Osteoblast (primary cell): ENCODE measurements around the gene ADCYAP1R1. TPM values are rescaled to one million over a fixed set of nuclear protein-coding genes. Genes with fewer than 3 reads are reported as not detected.

Source experiments
- DNase-seq: peaks from one replicate; pipeline ENCODE4 v3.0.0; 2011; ENCODE audit warnings: low spot score, mixed read lengths; ENCODE audit not compliant: insufficient read length; ENCODE audit errors: missing footprints
- H2AFZ ChIP-seq: 2 replicates; pipeline ENCODE4 v1.6.0; 2011; ENCODE audit warnings: mild to moderate bottlenecking, low read length
- H3K27ac ChIP-seq: 2 replicates; pipeline ENCODE4 v1.5.1; 2011; ENCODE audit warnings: mild to moderate bottlenecking, low read depth, low read length, moderate library complexity
- H3K27me3 ChIP-seq: 2 replicates; pipeline ENCODE4 v1.6.0; 2012; ENCODE audit warnings: mild to moderate bottlenecking, control low read depth, inconsistent platforms, low read length, moderate library complexity; ENCODE audit not compliant: insufficient read depth
- H3K36me3 ChIP-seq: 2 replicates; pipeline ENCODE4 v1.5.1; 2011; ENCODE audit warnings: mild to moderate bottlenecking, low read length, control low read depth, moderate library complexity; ENCODE audit not compliant: insufficient read depth
- H3K4me1 ChIP-seq: 2 replicates; pipeline ENCODE4 v1.5.1; 2011; ENCODE audit warnings: mild to moderate bottlenecking, low read length, control low read depth, moderate library complexity; ENCODE audit not compliant: insufficient read depth
- H3K4me2 ChIP-seq: 2 replicates; pipeline ENCODE4 v1.6.0; 2011; ENCODE audit warnings: mild to moderate bottlenecking, low read length; ENCODE audit not compliant: insufficient read depth
- H3K4me3 ChIP-seq: fragments of 200-600 bp; sonication (generic); 3 replicates; pipeline ENCODE4 v1.5.1; 2012; ENCODE audit warnings: mild to moderate bottlenecking, low read length, inconsistent platforms; ENCODE audit not compliant: insufficient read depth
- H3K79me2 ChIP-seq: 2 replicates; pipeline ENCODE4 v1.6.0; 2012; ENCODE audit warnings: mild to moderate bottlenecking, low read length, control low read depth, inconsistent platforms; ENCODE audit not compliant: insufficient read depth
- H3K9me3 ChIP-seq: 2 replicates; pipeline ENCODE4 v1.5.1; 2011; ENCODE audit warnings: low read depth, low read length, control low read depth
- H4K20me1 ChIP-seq: 2 replicates; pipeline ENCODE4 v1.6.0; 2012; ENCODE audit warnings: mild to moderate bottlenecking, low read length, control low read depth; ENCODE audit not compliant: insufficient read depth
- total RNA-seq: library from RNA; depleted of rRNA; stranded (reverse); fragments of >200 nt; gene quantifications from 2 replicates; pipeline ENCODE4 v1.2.3, GENCODE V29; 2012
- TF ChIP-seq, protein P1 (sequence below): IDR thresholded peaks from 2 replicates; pipeline ENCODE4 v1.5.1; 2011; ENCODE audit warnings: mild to moderate bottlenecking, low read depth, low read length, moderate library complexity; ENCODE audit errors: extremely low read depth

ADCYAP1R1 gene
- total RNA-seq, 1 donor: not detected

DNA sequence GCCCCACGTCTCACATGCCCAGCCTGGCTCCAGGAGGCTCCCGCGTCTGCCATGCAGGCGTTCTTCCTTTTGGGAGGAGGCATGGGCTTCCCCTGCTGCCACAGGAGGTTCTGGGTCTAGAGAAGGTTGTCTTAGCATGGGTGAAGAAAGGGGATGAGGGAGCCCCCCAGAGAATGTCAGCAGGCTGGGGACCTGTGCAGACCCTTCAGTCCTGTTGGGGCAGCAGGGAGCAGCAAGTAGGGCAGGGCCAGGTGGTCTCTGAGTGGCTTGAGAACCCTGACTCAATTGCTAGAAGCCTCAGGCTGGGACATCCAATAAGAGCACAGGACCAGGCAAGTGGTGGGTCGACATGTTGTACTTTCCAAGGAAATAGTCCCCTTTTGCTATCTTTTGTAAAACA lies 34.4 kb upstream of the ADCYAP1R1 start:
- Histone ChIP-seq H3K4me3 (no peak overlapping the region), H3K36me3 (no peaks in the 10 kb centered on the region), H3K4me2 (no peak overlapping the region), H3K27me3 (no peaks in the 10 kb centered on the region), H3K27ac (no peak overlapping the region), H4K20me1 (no peaks in the 10 kb centered on the region), H3K9me3 (no peaks in the 10 kb centered on the region), H3K79me2 (no peaks in the 10 kb centered on the region), H2AFZ (no peak overlapping the region), H3K4me1 (no peaks in the 10 kb centered on the region)
- TF ChIP-seq, protein P1, sequence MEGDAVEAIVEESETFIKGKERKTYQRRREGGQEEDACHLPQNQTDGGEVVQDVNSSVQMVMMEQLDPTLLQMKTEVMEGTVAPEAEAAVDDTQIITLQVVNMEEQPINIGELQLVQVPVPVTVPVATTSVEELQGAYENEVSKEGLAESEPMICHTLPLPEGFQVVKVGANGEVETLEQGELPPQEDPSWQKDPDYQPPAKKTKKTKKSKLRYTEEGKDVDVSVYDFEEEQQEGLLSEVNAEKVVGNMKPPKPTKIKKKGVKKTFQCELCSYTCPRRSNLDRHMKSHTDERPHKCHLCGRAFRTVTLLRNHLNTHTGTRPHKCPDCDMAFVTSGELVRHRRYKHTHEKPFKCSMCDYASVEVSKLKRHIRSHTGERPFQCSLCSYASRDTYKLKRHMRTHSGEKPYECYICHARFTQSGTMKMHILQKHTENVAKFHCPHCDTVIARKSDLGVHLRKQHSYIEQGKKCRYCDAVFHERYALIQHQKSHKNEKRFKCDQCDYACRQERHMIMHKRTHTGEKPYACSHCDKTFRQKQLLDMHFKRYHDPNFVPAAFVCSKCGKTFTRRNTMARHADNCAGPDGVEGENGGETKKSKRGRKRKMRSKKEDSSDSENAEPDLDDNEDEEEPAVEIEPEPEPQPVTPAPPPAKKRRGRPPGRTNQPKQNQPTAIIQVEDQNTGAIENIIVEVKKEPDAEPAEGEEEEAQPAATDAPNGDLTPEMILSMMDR: no peak
- peak; percentile 68 for DNase-seq

DNA sequence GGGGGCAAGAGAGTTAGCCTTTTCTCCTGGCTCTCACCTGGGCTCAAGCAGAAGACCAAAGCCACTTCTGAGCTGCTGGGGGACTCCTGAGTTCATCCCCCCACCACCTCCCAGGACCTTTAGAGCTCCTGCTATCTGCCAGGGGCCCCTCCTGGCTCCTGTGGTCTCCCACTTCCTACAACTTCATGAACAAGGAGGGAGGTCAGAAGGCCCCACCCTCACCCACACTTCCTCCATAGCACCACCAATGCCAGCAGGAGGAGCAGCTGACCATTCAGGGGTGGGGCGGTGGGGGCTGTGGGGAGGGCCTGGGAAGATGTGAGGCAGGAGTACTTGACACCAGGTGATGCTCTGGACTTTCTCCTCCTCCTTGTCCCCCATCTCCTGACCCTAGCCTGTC lies 32.6 kb upstream of the ADCYAP1R1 start:
- Histone ChIP-seq H3K4me3 (no peak overlapping the region), H3K4me1 (no peaks in the 10 kb centered on the region), H3K4me2 (no peak overlapping the region), H4K20me1 (no peaks in the 10 kb centered on the region), H3K9me3 (no peaks in the 10 kb centered on the region), H3K36me3 (no peaks in the 10 kb centered on the region), H3K27me3 (no peaks in the 10 kb centered on the region), H3K79me2 (no peaks in the 10 kb centered on the region), H2AFZ (no peak overlapping the region), H3K27ac (no peak overlapping the region)
- TF ChIP-seq, protein P1: no peak
- no peak for DNase-seq

DNA sequence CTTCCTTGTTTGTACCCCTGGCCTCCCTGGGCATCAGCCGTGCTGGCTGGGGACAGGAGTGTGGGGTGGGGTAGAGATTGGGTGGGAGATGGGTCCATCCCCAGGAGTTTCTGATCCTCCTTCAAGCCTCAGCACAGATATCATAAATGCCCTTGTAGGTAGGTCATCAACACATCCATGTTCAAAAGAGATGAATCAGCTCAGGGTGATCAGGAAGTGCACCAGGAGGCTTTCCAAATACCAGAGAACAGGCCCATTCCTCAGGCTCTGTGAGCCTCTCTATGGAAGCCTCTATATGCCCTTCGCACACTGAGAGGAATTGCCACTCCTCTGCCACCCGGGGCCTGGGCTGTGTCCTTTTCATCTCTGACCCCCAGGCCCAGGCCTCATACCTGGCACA lies 31.9 kb upstream of the ADCYAP1R1 start:
- no peaks in the 10 kb centered on the region for H3K79me2 ChIP-seq
- no peaks in the 10 kb centered on the region for H3K9me3 ChIP-seq
- H4K20me1 ChIP-seq: no peaks in the 10 kb centered on the region
- H3K4me3 ChIP-seq: no peak overlapping the region
- H3K27ac ChIP-seq: no peak overlapping the region
- H2AFZ ChIP-seq: no peak overlapping the region
- no peak overlapping the region for H3K4me2 ChIP-seq
- H3K36me3 ChIP-seq: no peaks in the 10 kb centered on the region
- no peaks in the 10 kb centered on the region for H3K4me1 ChIP-seq
- DNase-seq: no peak
- no peaks in the 10 kb centered on the region for H3K27me3 ChIP-seq
- TF ChIP-seq, protein P1: no peak

DNA sequence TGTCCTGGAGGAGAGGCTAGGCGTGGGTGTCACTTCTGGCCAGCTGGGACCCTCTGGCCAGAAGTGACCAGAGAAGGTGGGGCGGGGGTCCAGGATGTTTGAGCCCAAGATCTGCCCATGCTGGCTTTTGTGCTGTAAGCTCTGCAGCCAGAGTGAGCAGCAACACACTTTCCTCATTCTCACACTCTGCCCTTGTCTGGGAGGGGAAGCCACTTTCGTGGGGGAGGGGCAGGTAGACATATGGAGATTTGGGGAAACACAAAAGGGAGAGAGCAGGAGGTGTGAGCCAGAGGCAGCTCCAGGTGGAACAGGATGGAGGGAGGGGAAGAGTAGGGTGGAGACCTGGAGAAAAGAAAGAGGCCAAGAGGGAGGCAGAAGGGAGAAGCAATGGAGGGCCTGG lies 31.5 kb upstream of the ADCYAP1R1 start:
- H3K4me1 ChIP-seq: no peaks in the 10 kb centered on the region
- no peaks in the 10 kb centered on the region for H3K9me3 ChIP-seq
- H3K36me3 ChIP-seq: no peaks in the 10 kb centered on the region
- no peaks in the 10 kb centered on the region for H3K27me3 ChIP-seq
- no peak for DNase-seq
- TF ChIP-seq, protein P1: no peak
- H4K20me1 ChIP-seq: no peaks in the 10 kb centered on the region
- H3K79me2 ChIP-seq: no peaks in the 10 kb centered on the region
- no peak overlapping the region for H2AFZ ChIP-seq
- no peak overlapping the region for H3K4me2 ChIP-seq
- H3K27ac ChIP-seq: no peak overlapping the region
- H3K4me3 ChIP-seq: no peak overlapping the region
